Measurements from ENCODE around the gene LGALS4.

Gene LGALS4

GRCh38 chr19:38850436-38850975 lies 37.8 kb upstream of the LGALS4 start:
- H3K4me3 ChIP-seq (ENCODE audit: low read length), result peak overlapping the region; percentile 31; the same call in 1 of the 2 replicates
- peaks cover 21% of the 10 kb centered on the region for H3K36me3 ChIP-seq (ENCODE audit: control insufficient read depth, insufficient read depth, low read length)
- H3K27ac ChIP-seq (ENCODE audit: low read length), result no peak overlapping the region
- WGBS (ENCODE audit: insufficient coverage, insufficient read length), result no CpG with 5 or more reads among the region's 26 CpGs
- H3K4me1 ChIP-seq (ENCODE audit: control insufficient read depth, insufficient read depth, low read length), result no peaks in the 10 kb centered on the region
- H3K27me3 ChIP-seq (ENCODE audit: control insufficient read depth, insufficient read depth, low read length), result no peaks in the 10 kb centered on the region
- H3K9me3 ChIP-seq (ENCODE audit: control insufficient read depth, insufficient read depth, low read length), result no peaks in the 10 kb centered on the region
- peak; percentile 100 for DNase-seq (ENCODE audit: low read depth, low spot score)

GRCh38 chr19:38849860-38850435 lies 37.2 kb upstream of the LGALS4 start, which contains the start of gene HNRNPL:
HNRNPL (minus strand) TSS chr19:38849986; CDS start chr19:38849966, 20 bp downstream.
- no peaks in the 10 kb centered on the region for H3K9me3 ChIP-seq (ENCODE audit: control insufficient read depth, insufficient read depth, low read length)
- no peak for DNase-seq (ENCODE audit: low read depth, low spot score)
- no peaks in the 10 kb centered on the region for H3K27me3 ChIP-seq (ENCODE audit: control insufficient read depth, insufficient read depth, low read length)
- no CpG with 5 or more reads among the region's 50 CpGs for WGBS (ENCODE audit: insufficient coverage, insufficient read length)
- peaks cover 24% of the 10 kb centered on the region for H3K36me3 ChIP-seq (ENCODE audit: control insufficient read depth, insufficient read depth, low read length)
- no peaks in the 10 kb centered on the region for H3K4me1 ChIP-seq (ENCODE audit: control insufficient read depth, insufficient read depth, low read length)
- peak within 1 kb of the TSS; percentile 92; the same call in 1 of the 2 replicates for H3K4me3 ChIP-seq (ENCODE audit: low read length)
- no peak within 1 kb of the TSS for H3K27ac ChIP-seq (ENCODE audit: low read length)

- Histone ChIP-seq H3K36me3 (ENCODE audit: control insufficient read depth, insufficient read depth, low read length) (peaks cover 30% of the 10 kb centered on the region), H3K9me3 (ENCODE audit: control insufficient read depth, insufficient read depth, low read length) (no peaks in the 10 kb centered on the region), H3K4me1 (ENCODE audit: control insufficient read depth, insufficient read depth, low read length) (no peaks in the 10 kb centered on the region), H3K27ac (ENCODE audit: low read length) (no peak overlapping the region), H3K4me3 (ENCODE audit: low read length) (peak overlapping the region; percentile 92; the same call in 1 of the 2 replicates), H3K27me3 (ENCODE audit: control insufficient read depth, insufficient read depth, low read length) (no peaks in the 10 kb centered on the region)
- DNase-seq (ENCODE audit: low read depth, low spot score), result no peak
- WGBS (ENCODE audit: insufficient coverage, insufficient read length), result no CpG with 5 or more reads among the region's 76 CpGs
These were observed 36.6 kb upstream of the LGALS4 start for GRCh38 chr19:38849147-38849859.

- H3K9me3 ChIP-seq (ENCODE audit: control insufficient read depth, insufficient read depth, low read length), result no peaks in the 10 kb centered on the region
- H3K4me3 ChIP-seq (ENCODE audit: low read length), result peak overlapping the region; percentile 92; the same call in 1 of the 2 replicates
- no peaks in the 10 kb centered on the region for H3K4me1 ChIP-seq (ENCODE audit: control insufficient read depth, insufficient read depth, low read length)
- H3K36me3 ChIP-seq (ENCODE audit: control insufficient read depth, insufficient read depth, low read length), result peaks cover 38% of the 10 kb centered on the region
- H3K27ac ChIP-seq (ENCODE audit: low read length), result no peak overlapping the region
- no peak for DNase-seq (ENCODE audit: low read depth, low spot score)
- no CpG with 5 or more reads among the region's 22 CpGs for whole genome bisulfite sequencing (ENCODE audit: insufficient coverage, insufficient read length)
- H3K27me3 ChIP-seq (ENCODE audit: control insufficient read depth, insufficient read depth, low read length), result no peaks in the 10 kb centered on the region
These were observed 35.8 kb upstream of the LGALS4 start for GRCh38 chr19:38848299-38849146.

- no peak for DNase-seq (ENCODE audit: low read depth, low spot score)
- no CpG with 5 or more reads among the region's 2 CpGs for WGBS (ENCODE audit: insufficient coverage, insufficient read length)
- no peaks in the 10 kb centered on the region for H3K4me1 ChIP-seq (ENCODE audit: control insufficient read depth, insufficient read depth, low read length)
These were observed 33.4 kb upstream of the LGALS4 start for GRCh38 chr19:38846097-38846496.

GRCh38 chr19:38845374-38846024 lies 32.8 kb upstream of the LGALS4 start:
- Histone ChIP-seq H3K27ac (ENCODE audit: low read length) (no peak overlapping the region), H3K36me3 (ENCODE audit: control insufficient read depth, insufficient read depth, low read length) (peaks cover 63% of the 10 kb centered on the region), H3K4me1 (ENCODE audit: control insufficient read depth, insufficient read depth, low read length) (no peaks in the 10 kb centered on the region), H3K4me3 (ENCODE audit: low read length) (no peak overlapping the region), H3K27me3 (ENCODE audit: control insufficient read depth, insufficient read depth, low read length) (no peaks in the 10 kb centered on the region), H3K9me3 (ENCODE audit: control insufficient read depth, insufficient read depth, low read length) (no peaks in the 10 kb centered on the region)
- no peak for DNase-seq (ENCODE audit: low read depth, low spot score)
- no CpG with 5 or more reads among the region's 14 CpGs for WGBS (ENCODE audit: insufficient coverage, insufficient read length)

More at GRCh38 chr19:38846097-38846496, 33.4 kb upstream of the LGALS4 start:
- H3K36me3 ChIP-seq (ENCODE audit: control insufficient read depth, insufficient read depth, low read length), result peaks cover 57% of the 10 kb centered on the region
- H3K27me3 ChIP-seq (ENCODE audit: control insufficient read depth, insufficient read depth, low read length), result no peaks in the 10 kb centered on the region
- H3K27ac ChIP-seq (ENCODE audit: low read length), result no peak overlapping the region
- H3K9me3 ChIP-seq (ENCODE audit: control insufficient read depth, insufficient read depth, low read length), result no peaks in the 10 kb centered on the region
- H3K4me3 ChIP-seq (ENCODE audit: low read length), result no peak overlapping the region

GRCh38 chr19:38844093-38844686 lies 31.4 kb upstream of the LGALS4 start:
- Histone ChIP-seq H3K4me1 (ENCODE audit: control insufficient read depth, insufficient read depth, low read length) (no peaks in the 10 kb centered on the region), H3K36me3 (ENCODE audit: control insufficient read depth, insufficient read depth, low read length) (peaks cover 74% of the 10 kb centered on the region), H3K9me3 (ENCODE audit: control insufficient read depth, insufficient read depth, low read length) (no peaks in the 10 kb centered on the region), H3K4me3 (ENCODE audit: low read length) (no peak overlapping the region), H3K27me3 (ENCODE audit: control insufficient read depth, insufficient read depth, low read length) (no peaks in the 10 kb centered on the region), H3K27ac (ENCODE audit: low read length) (no peak overlapping the region)
- DNase-seq (ENCODE audit: low read depth, low spot score), result no peak
- WGBS (ENCODE audit: insufficient coverage, insufficient read length), result no CpG with 5 or more reads among the region's 11 CpGs

GRCh38 chr19:38843175-38843758 lies 30.5 kb upstream of the LGALS4 start:
- DNase-seq (ENCODE audit: low read depth, low spot score), result no peak
- no peaks in the 10 kb centered on the region for H3K4me1 ChIP-seq (ENCODE audit: control insufficient read depth, insufficient read depth, low read length)
- no peak overlapping the region for H3K4me3 ChIP-seq (ENCODE audit: low read length)
- no peak overlapping the region for H3K27ac ChIP-seq (ENCODE audit: low read length)
- H3K9me3 ChIP-seq (ENCODE audit: control insufficient read depth, insufficient read depth, low read length), result no peaks in the 10 kb centered on the region
- H3K27me3 ChIP-seq (ENCODE audit: control insufficient read depth, insufficient read depth, low read length), result no peaks in the 10 kb centered on the region
- H3K36me3 ChIP-seq (ENCODE audit: control insufficient read depth, insufficient read depth, low read length), result peaks cover 83% of the 10 kb centered on the region
- no CpG with 5 or more reads among the region's 9 CpGs for WGBS (ENCODE audit: insufficient coverage, insufficient read length)

- Histone ChIP-seq H3K27me3 (ENCODE audit: control insufficient read depth, insufficient read depth, low read length) (no peaks in the 10 kb centered on the region), H3K4me3 (ENCODE audit: low read length) (no peak overlapping the region), H3K36me3 (ENCODE audit: control insufficient read depth, insufficient read depth, low read length) (peaks cover 89% of the 10 kb centered on the region), H3K4me1 (ENCODE audit: control insufficient read depth, insufficient read depth, low read length) (no peaks in the 10 kb centered on the region), H3K9me3 (ENCODE audit: control insufficient read depth, insufficient read depth, low read length) (no peaks in the 10 kb centered on the region), H3K27ac (ENCODE audit: low read length) (no peak overlapping the region)
- no peak for DNase-seq (ENCODE audit: low read depth, low spot score)
- no CpG with 5 or more reads among the region's 17 CpGs for WGBS (ENCODE audit: insufficient coverage, insufficient read length)
These were observed 29.9 kb upstream of the LGALS4 start for GRCh38 chr19:38842439-38843174.
